NCI-H82 treated with DMSO at 0.1 percent for 48 hours (cell line): ENCODE data around the gene NME1.
A peak's percentile ranks its signal among the peaks of the same experiment; 100 is the strongest.
"Not testable (repeated sequence)": the region's sequence is repeated elsewhere in the genome, so short reads cannot be mapped to it uniquely, and the experiment has no call there.

Source experiments
- DNase-seq: peaks from one replicate; lab custom pipeline; 2025; ENCODE audit not compliant: unreplicated experiment; lab: John Stamatoyannopoulos, UW

The NME1 gene

GRCh38 chr17:51153210-51154072 is at the start of gene NME1:
Gene NME1, plus strand, starts transcription at chr17:51153559. Its CDS starts 2,096 bp downstream, at chr17:51155655.
- peak; percentile 99 for DNase-seq

GRCh38 chr17:51107778-51108177 is 45.6 kb upstream of the NME1 start:
- DNase-seq = no peak

GRCh38 chr17:51112303-51113222 is 40.8 kb upstream of the NME1 start:
- not testable (repeated sequence) for DNase-seq

GRCh38 chr17:51115179-51115578 is 38.2 kb upstream of the NME1 start:
- DNase-seq = no peak

- peak; percentile 59 for DNase-seq
Measured at GRCh38 chr17:51118330-51119195, 34.8 kb upstream of the NME1 start.

GRCh38 chr17:51119415-51120356 is 33.7 kb upstream of the NME1 start:
- DNase-seq = no peak

GRCh38 chr17:51120357-51120738 is 33.0 kb upstream of the NME1 start:
- DNase-seq = no peak

- peak; percentile 90 for DNase-seq
Measured at GRCh38 chr17:51120739-51121619, 32.4 kb upstream of the NME1 start, which contains the start of gene SPAG9. Gene SPAG9, minus strand, starts transcription at chr17:51120868. Its CDS starts 212 bp downstream, at chr17:51120656.

- DNase-seq = no peak
Measured at GRCh38 chr17:51121620-51122472, 31.5 kb upstream of the NME1 start.

GRCh38 chr17:51122473-51123115 is 30.8 kb upstream of the NME1 start:
- DNase-seq = not testable (repeated sequence)

GRCh38 chr17:51124640-51125503 is 28.5 kb upstream of the NME1 start:
- no peak for DNase-seq

GRCh38 chr17:51128076-51128475 is 25.3 kb upstream of the NME1 start:
- DNase-seq = no peak

- DNase-seq = no peak
Measured at GRCh38 chr17:51132964-51133319, 20.4 kb upstream of the NME1 start.

GRCh38 chr17:51133365-51133764 is 20.0 kb upstream of the NME1 start:
- no peak for DNase-seq

- DNase-seq = no peak
Measured at GRCh38 chr17:51135956-51136355, 17.4 kb upstream of the NME1 start.

- peak; percentile 79 for DNase-seq
Measured at GRCh38 chr17:51142597-51142996, 10.8 kb upstream of the NME1 start.
